ENCODE measurements around the gene MAP3K20.

GRCh38 chr2:173136067-173136466, 60.4 kb downstream of the MAP3K20 start:
- no peak for TF ChIP-seq CTCF (IDR thresholded peaks at IDR 0.05)
- TF ChIP-seq POLR2AphosphoS5 (IDR thresholded peaks at IDR 0.05) = no peak
- TF ChIP-seq POLR2A (IDR thresholded peaks at IDR 0.05) = no peak
